ENCODE data around the gene TRPM3. TPM values are rescaled to one million over a fixed set of nuclear protein-coding genes. Genes with fewer than 3 reads are reported as not detected.
"Not testable (repeated sequence)": the region's sequence is repeated elsewhere in the genome, so short reads cannot be mapped to it uniquely, and the experiment has no call there.

The TRPM3 gene
- total RNA-seq, 4 donors from 2014 or later = 2.4 to 11.1 (median 5.6) TPM

DNA sequence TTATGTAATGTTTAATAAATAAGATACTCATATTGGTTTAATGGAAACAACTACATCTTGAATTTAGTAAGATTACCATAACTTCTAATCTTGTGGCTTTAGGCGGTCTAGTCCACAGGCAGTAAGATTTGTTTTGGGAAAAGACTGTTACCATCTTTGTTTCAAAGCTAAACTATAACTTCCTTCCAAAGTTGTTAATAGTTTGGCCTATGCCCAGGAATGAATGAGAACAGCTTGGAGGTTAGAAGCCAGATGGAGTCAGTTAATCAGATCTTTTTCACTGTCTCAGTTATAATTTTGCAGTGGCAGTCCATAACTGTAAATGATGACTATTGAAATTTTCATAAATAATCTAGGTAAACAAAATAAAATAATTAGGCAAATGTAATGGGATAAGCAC lies 465.1 kb downstream of the TRPM3 start:
- Histone ChIP-seq H3K9me3 (no peaks in the 10 kb centered on the region), H3K27ac (no peak overlapping the region), H3K4me3 (replicated peaks in 1 of 3) (no peak overlapping the region), H3K36me3 (no peaks in the 10 kb centered on the region), H3K27me3 (no peaks in the 10 kb centered on the region), H3K4me1 (no peaks in the 10 kb centered on the region)
- no peak for TF ChIP-seq POLR2A (IDR thresholded peaks at IDR 0.05)
- TF ChIP-seq, protein P1, sequence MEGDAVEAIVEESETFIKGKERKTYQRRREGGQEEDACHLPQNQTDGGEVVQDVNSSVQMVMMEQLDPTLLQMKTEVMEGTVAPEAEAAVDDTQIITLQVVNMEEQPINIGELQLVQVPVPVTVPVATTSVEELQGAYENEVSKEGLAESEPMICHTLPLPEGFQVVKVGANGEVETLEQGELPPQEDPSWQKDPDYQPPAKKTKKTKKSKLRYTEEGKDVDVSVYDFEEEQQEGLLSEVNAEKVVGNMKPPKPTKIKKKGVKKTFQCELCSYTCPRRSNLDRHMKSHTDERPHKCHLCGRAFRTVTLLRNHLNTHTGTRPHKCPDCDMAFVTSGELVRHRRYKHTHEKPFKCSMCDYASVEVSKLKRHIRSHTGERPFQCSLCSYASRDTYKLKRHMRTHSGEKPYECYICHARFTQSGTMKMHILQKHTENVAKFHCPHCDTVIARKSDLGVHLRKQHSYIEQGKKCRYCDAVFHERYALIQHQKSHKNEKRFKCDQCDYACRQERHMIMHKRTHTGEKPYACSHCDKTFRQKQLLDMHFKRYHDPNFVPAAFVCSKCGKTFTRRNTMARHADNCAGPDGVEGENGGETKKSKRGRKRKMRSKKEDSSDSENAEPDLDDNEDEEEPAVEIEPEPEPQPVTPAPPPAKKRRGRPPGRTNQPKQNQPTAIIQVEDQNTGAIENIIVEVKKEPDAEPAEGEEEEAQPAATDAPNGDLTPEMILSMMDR (IDR thresholded peaks at IDR 0.05) = no peak
- no peak for DNase-seq
- 83 to 90% methylated on average over 1 of the region's 1 CpG for WGBS, 2 donors
- intact Hi-C loops (cut with DNase I) = no loop called here

DNA sequence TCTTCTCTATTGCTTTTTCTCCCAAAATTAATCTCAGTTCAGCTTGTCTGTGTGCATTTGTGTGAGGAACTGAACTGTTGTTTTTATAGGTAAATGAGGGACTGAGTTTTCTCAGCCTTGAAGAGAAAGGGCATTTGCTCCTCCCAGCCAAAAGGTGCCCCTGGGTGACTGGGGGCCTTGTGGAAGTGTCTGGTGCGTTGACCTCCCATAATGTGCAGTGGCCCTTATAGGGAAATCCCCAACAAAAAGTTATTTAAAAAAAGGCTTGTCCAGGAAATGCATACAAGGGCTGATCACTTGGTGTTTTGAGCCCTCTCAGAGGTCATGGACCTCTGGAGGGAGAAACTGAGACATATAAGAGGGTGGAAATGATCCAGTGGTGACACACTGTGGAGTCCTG lies 467.3 kb downstream of the TRPM3 start:
- TF ChIP-seq, protein P1 (IDR thresholded peaks at IDR 0.05) = no peak
- TF ChIP-seq POLR2A (IDR thresholded peaks at IDR 0.05) = no peak
- H3K27me3 ChIP-seq = no peaks in the 10 kb centered on the region
- 77 to 94% methylated on average over 1 of the region's 1 CpG for WGBS, 2 donors
- intact Hi-C loops (cut with DNase I) = no loop called here
- no peaks in the 10 kb centered on the region for H3K9me3 ChIP-seq
- DNase-seq = no peak
- no peaks in the 10 kb centered on the region for H3K4me1 ChIP-seq
- H3K27ac ChIP-seq = no peak overlapping the region
- no peak overlapping the region for H3K4me3 ChIP-seq (replicated peaks in 1 of 3)
- no peaks in the 10 kb centered on the region for H3K36me3 ChIP-seq

DNA sequence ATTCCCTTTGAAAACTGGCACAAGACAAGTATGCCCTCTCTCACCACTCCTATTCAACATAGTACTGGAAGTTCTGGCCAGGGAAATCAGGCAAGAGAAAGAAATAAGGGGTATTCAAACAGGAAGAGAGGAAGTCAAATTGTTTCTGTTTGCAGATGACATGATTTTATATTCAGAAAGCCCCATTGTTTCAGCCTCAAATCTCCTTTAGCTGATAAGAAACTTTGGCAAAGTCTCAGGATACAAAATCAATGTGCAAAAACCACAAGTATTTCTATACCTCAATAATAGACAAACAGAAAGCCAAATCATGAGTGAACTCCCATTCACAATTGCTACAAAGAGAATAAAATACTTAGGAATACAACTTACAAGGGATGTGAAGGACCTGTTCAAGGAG lies 476.8 kb downstream of the TRPM3 start:
- DNase-seq; H3K36me3 ChIP-seq; H3K27ac ChIP-seq; H3K27me3 ChIP-seq; H3K4me1 ChIP-seq; H3K4me3 ChIP-seq (replicated peaks in 1 of 3); H3K9me3 ChIP-seq: not testable (repeated sequence)
- intact Hi-C loops (cut with DNase I) = loop anchor here (10.0 kb wide), 2 partner anchors 280 to 610 kb away; no protein-coding TSS in a partner anchor

DNA sequence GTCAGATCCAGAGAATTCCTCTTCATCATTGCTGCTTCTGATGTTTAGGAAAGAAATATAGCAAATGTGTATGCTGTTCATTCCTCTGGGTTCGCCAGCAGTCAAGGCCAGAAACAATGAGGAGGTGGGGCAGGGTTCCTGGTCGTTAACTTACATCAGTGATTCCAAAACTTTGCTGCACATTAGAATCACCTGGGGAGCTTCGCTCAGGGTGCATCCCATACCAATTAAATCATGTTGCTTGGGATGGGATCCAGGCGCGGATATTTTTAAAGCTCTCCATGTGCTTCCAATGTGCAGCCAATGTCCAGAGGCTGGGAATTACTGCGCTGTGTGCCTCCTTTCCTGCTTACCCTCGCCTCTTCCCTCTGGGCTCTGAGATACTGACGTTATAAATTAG lies 479.1 kb downstream of the TRPM3 start:
- WGBS, 2 donors = 73 to 94% methylated on average over 8 of the region's 8 CpGs
- TF ChIP-seq, protein P1 (IDR thresholded peaks at IDR 0.05) = no peak
- TF ChIP-seq POLR2A (IDR thresholded peaks at IDR 0.05) = no peak
- DNase-seq = no peak
- Histone ChIP-seq H3K4me3 (replicated peaks in 1 of 3) (no peak overlapping the region), H3K36me3 (no peaks in the 10 kb centered on the region), H3K27me3 (no peaks in the 10 kb centered on the region), H3K27ac (no peak overlapping the region), H3K4me1 (no peaks in the 10 kb centered on the region), H3K9me3 (no peaks in the 10 kb centered on the region)
- intact Hi-C loops (cut with DNase I) = loop anchor here (10.0 kb wide), 2 partner anchors 282 to 612 kb away; no protein-coding TSS in a partner anchor

DNA sequence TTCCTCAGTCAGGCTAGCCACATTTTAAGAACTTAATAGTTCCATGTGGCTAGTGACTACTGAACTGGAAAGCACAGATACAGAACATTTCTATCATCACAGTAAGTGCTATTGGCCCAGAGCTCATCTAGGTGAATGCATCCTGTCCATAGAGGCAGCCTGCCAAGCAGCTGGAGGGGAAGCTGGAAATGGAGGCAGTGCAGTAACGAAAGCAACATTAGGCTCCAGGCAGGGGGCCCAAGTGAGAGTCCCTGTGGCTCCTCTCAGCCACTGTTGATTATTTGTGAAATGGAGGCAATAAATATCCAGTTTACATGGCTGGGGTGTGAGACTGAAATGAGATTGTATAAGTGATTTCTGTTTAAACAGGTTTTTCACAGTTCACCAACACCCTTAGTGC lies 479.8 kb downstream of the TRPM3 start:
- Histone ChIP-seq H3K36me3 (no peaks in the 10 kb centered on the region), H3K27ac (no peak overlapping the region), H3K9me3 (no peaks in the 10 kb centered on the region), H3K4me3 (replicated peaks in 1 of 3) (no peak overlapping the region), H3K27me3 (no peaks in the 10 kb centered on the region), H3K4me1 (no peaks in the 10 kb centered on the region)
- intact Hi-C loops (cut with DNase I) = loop anchor here (10.0 kb wide), 2 partner anchors 283 to 613 kb away; no protein-coding TSS in a partner anchor
- no peak for DNase-seq
- WGBS, 2 donors = 37 to 50% methylated on average over 1 of the region's 1 CpG
- TF ChIP-seq, protein P1 (IDR thresholded peaks at IDR 0.05) = no peak
- no peak for TF ChIP-seq POLR2A (IDR thresholded peaks at IDR 0.05)

DNA sequence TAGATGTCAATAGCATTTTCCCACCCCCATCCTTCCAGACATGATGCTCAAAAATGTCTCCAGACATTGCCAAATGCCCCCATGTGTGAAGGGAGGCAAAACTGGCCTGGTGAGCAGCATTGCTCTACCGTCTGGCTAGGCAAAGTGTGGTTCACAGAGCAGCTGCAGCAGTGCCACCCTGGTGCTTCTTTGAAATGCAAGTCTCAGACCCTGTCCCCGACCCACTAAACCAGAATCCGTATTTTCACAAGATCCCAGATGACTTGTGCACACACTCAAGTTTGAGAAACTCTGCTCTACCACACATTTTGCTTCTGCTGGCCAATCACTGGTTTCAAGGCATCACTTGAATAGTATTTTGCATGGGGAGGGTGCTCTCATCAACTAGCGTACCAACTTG lies 480.4 kb downstream of the TRPM3 start:
- no peaks in the 10 kb centered on the region for H3K36me3 ChIP-seq
- 73 to 83% methylated on average over 4 of the region's 4 CpGs for WGBS, 2 donors
- DNase-seq = no peak
- no peaks in the 10 kb centered on the region for H3K27me3 ChIP-seq
- intact Hi-C loops (cut with DNase I) = loop anchor here (10.0 kb wide), 2 partner anchors 284 to 614 kb away; no protein-coding TSS in a partner anchor
- no peaks in the 10 kb centered on the region for H3K4me1 ChIP-seq
- H3K27ac ChIP-seq = no peak overlapping the region
- TF ChIP-seq, protein P1 (IDR thresholded peaks at IDR 0.05) = no peak
- no peak for TF ChIP-seq POLR2A (IDR thresholded peaks at IDR 0.05)
- no peaks in the 10 kb centered on the region for H3K9me3 ChIP-seq
- H3K4me3 ChIP-seq (replicated peaks in 1 of 3) = no peak overlapping the region
